ENCODE results near the gene PPP1R37.

Gene PPP1R37

GRCh38 chr19:45130236-45130635, 37.3 kb downstream of the PPP1R37 start:
- TF ChIP-seq, protein P1, sequence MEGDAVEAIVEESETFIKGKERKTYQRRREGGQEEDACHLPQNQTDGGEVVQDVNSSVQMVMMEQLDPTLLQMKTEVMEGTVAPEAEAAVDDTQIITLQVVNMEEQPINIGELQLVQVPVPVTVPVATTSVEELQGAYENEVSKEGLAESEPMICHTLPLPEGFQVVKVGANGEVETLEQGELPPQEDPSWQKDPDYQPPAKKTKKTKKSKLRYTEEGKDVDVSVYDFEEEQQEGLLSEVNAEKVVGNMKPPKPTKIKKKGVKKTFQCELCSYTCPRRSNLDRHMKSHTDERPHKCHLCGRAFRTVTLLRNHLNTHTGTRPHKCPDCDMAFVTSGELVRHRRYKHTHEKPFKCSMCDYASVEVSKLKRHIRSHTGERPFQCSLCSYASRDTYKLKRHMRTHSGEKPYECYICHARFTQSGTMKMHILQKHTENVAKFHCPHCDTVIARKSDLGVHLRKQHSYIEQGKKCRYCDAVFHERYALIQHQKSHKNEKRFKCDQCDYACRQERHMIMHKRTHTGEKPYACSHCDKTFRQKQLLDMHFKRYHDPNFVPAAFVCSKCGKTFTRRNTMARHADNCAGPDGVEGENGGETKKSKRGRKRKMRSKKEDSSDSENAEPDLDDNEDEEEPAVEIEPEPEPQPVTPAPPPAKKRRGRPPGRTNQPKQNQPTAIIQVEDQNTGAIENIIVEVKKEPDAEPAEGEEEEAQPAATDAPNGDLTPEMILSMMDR (IDR thresholded peaks at IDR 0.05; ENCODE audit: low read length) = no peak
- no peak for TF ChIP-seq EZH2 (IDR thresholded peaks at IDR 0.05; ENCODE audit: borderline replicate concordance, low read length)
- Histone ChIP-seq H3K4me1 (ENCODE audit: insufficient read depth, low read length, severe bottlenecking) (peaks cover 33% of the 10 kb centered on the region), H3K79me2 (ENCODE audit: insufficient read depth, low read length) (0 out of 2 replicates have a peak, but pooled peaks cover 4% of the 10 kb centered on the region), H3K9ac (ENCODE audit: low read length) (no peak overlapping the region), H3K27me3 (ENCODE audit: insufficient read depth, low read length) (no peaks in the 10 kb centered on the region), H3F3A (ENCODE audit: insufficient read depth, low read length) (no peaks in the 10 kb centered on the region), H3K4me3 (ENCODE audit: low read depth, low read length, poor library complexity, severe bottlenecking) (no peak overlapping the region), H3K36me3 (ENCODE audit: insufficient read depth, low read length) (peaks cover 4% of the 10 kb centered on the region; the same call in 1 of the 2 replicates), H2AFZ (ENCODE audit: low read length) (no peak overlapping the region), H3K9me3 (ENCODE audit: low read length) (no peaks in the 10 kb centered on the region), H3K27ac (ENCODE audit: low read depth, low read length, poor library complexity, severe bottlenecking) (peak overlapping the region; percentile 47), H4K20me1 (ENCODE audit: insufficient read depth, low read length) (no peaks in the 10 kb centered on the region), H3K4me2 (ENCODE audit: low read length) (no peak overlapping the region), H3K9me2 (ENCODE audit: low read depth, low read length) (no peaks in the 10 kb centered on the region)

DNA sequence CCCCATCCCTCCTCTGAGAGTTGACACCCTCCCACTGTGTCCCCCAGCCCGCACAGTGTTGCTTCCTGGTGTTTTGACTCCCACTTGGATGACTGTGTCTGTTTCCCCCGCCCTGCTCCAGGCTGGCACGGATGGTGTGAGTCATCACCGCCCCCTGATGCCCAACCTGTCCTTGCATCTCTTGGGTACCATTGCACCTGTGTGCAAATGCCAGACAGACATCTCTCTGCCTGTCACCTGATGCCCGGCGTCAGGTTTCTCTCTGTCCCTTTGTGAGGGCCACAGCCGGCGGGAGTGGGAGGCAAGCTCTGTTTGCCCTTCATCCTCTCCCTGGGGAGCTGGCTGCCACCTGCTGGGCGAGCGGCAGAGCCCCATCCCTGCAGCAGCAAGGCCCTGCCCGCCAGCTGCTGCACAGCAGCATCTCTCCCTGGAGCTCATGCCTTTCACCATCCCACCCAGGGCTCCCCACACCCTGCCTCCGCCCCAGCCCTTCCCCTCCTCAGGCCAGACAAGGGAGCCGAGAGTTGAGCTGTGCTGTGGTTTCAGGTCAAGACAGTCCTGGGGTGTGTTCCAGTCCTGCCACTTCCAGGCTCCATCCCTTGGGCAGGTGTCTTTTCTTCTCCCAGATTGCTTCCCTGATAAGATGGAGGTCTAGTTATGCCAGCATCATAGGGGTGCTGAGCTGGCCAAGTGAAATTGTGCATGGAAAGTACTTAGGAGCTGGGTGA, 38.1 kb downstream of the PPP1R37 start:
- no peak overlapping the region; the same call in 1 of the 2 replicates for H3K4me2 ChIP-seq (ENCODE audit: low read length)

GRCh38 chr19:45133661-45134060, 40.7 kb downstream of the PPP1R37 start:
- Histone ChIP-seq H3K4me2 (ENCODE audit: low read length) (no peak overlapping the region), H3K4me1 (ENCODE audit: insufficient read depth, low read length, severe bottlenecking) (peaks cover 59% of the 10 kb centered on the region)

More for the DNA sequence above, 38.1 kb downstream of the PPP1R37 start:
- Histone ChIP-seq H4K20me1 (ENCODE audit: insufficient read depth, low read length) (no peaks in the 10 kb centered on the region), H3K9me3 (ENCODE audit: low read length) (no peaks in the 10 kb centered on the region), H3K4me1 (ENCODE audit: insufficient read depth, low read length, severe bottlenecking) (peaks cover 33% of the 10 kb centered on the region), H2AFZ (ENCODE audit: low read length) (no peak overlapping the region), H3K79me2 (ENCODE audit: insufficient read depth, low read length) (0 out of 2 replicates have a peak, but pooled peaks cover 4% of the 10 kb centered on the region), H3K9me2 (ENCODE audit: low read depth, low read length) (no peaks in the 10 kb centered on the region), H3K9ac (ENCODE audit: low read length) (no peak overlapping the region; the same call in 1 of the 2 replicates), H3F3A (ENCODE audit: insufficient read depth, low read length) (no peaks in the 10 kb centered on the region), H3K4me3 (ENCODE audit: low read depth, low read length, poor library complexity, severe bottlenecking) (no peak overlapping the region), H3K27ac (ENCODE audit: low read depth, low read length, poor library complexity, severe bottlenecking) (peak overlapping the region; percentile 47), H3K27me3 (ENCODE audit: insufficient read depth, low read length) (no peaks in the 10 kb centered on the region), H3K36me3 (ENCODE audit: insufficient read depth, low read length) (peaks cover 4% of the 10 kb centered on the region; the same call in 1 of the 2 replicates)
- no peak for TF ChIP-seq EZH2 (IDR thresholded peaks at IDR 0.05; ENCODE audit: borderline replicate concordance, low read length)
- TF ChIP-seq, protein P1 (IDR thresholded peaks at IDR 0.05; ENCODE audit: low read length) = peak; percentile 67

More at GRCh38 chr19:45133661-45134060, 40.7 kb downstream of the PPP1R37 start:
- H4K20me1 ChIP-seq (ENCODE audit: insufficient read depth, low read length) = no peaks in the 10 kb centered on the region
- no peak overlapping the region for H2AFZ ChIP-seq (ENCODE audit: low read length)
- H3K27ac ChIP-seq (ENCODE audit: low read depth, low read length, poor library complexity, severe bottlenecking) = peak overlapping the region; percentile 74
- no peaks in the 10 kb centered on the region for H3K36me3 ChIP-seq (ENCODE audit: insufficient read depth, low read length)
- no peaks in the 10 kb centered on the region for H3K9me3 ChIP-seq (ENCODE audit: low read length)
- H3K79me2 ChIP-seq (ENCODE audit: insufficient read depth, low read length) = no peaks in the 10 kb centered on the region
- H3K4me3 ChIP-seq (ENCODE audit: low read depth, low read length, poor library complexity, severe bottlenecking) = no peak overlapping the region
- no peaks in the 10 kb centered on the region for H3K9me2 ChIP-seq (ENCODE audit: low read depth, low read length)
- H3K9ac ChIP-seq (ENCODE audit: low read length) = no peak overlapping the region
- no peaks in the 10 kb centered on the region for H3K27me3 ChIP-seq (ENCODE audit: insufficient read depth, low read length)
- TF ChIP-seq, protein P1 (IDR thresholded peaks at IDR 0.05; ENCODE audit: low read length) = no peak
- no peak for TF ChIP-seq EZH2 (IDR thresholded peaks at IDR 0.05; ENCODE audit: borderline replicate concordance, low read length)
- no peaks in the 10 kb centered on the region for H3F3A ChIP-seq (ENCODE audit: insufficient read depth, low read length)

Measured in OCI-LY1 (cell line).